Esophagus squamous epithelium (tissue), 4 donors: ENCODE data around the gene STAC.

Source experiments
- CTCF ChIP-seq, 6 experiments: fragments of 450-650 bp in 4 of 6; fragments of 200-600 bp in 2 of 6; sonication (generic) in 2 of 6; IDR thresholded peaks; one replicate each; pipeline ENCODE4 v1.5.1; 2016 to 2019; ENCODE audit warnings: antibody characterized with exemption in 6 of 6, mild to moderate bottlenecking in 4 of 6, moderate library complexity in 4 of 6
- POLR2A ChIP-seq, 4 donors: fragments of 450-650 bp; IDR thresholded peaks; one replicate each; pipeline ENCODE4 v1.6.1; 2017; ENCODE audit warnings: antibody characterized with exemption in 4 of 4, mild to moderate bottlenecking in 4 of 4, moderate library complexity in 3 of 4

GRCh38 chr3:36487616-36488015, 107.3 kb downstream of the STAC start:
- TF ChIP-seq CTCF (IDR thresholded peaks at IDR 0.05) (no peak), POLR2A (IDR thresholded peaks at IDR 0.05) (no peak)
